CD4-positive, alpha-beta T cell treated with Interleukin-4 for 4 hours (primary cell): ENCODE results near the gene HCN4.

ENCODE experiments used
- DNase-seq: peaks from one replicate; pipeline ENCODE4 v3.0.0-alpha.2; 2020

Gene HCN4

DNA sequence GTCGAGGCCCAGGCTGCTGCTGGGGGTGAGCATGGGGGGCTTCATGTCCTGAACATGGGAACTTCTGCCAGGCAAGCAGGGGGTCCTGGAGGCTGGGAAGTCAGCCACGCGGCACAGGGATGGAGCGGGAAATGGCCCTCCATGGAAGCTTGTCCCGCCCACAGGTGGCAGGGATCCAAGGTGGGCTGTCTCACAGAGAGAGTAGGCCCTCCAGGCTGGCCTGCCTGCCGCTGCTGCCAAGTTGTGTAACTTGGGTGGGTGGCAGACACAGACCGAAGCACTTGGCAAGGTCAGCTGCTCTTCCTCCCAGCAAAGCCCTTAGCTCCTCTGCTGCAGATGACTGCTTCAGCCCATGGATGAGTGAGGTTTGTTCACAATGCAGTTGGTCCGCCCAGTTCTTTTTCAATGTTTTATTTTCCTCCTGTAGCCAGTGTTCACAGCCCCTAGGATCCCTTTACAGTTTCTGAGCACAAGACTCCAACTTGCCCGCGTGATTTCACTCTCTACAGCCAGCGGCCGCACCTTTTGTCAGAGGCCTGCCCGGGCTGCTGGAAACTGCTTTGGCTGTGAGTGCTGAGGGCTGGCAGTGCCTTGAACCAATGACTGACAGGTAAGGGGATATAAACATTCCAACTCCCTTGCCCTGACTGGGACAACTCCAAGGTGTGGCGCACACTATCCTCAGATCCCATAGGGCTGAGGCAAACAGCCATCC lies 26.7 kb downstream of the HCN4 start:
- DNase-seq = no peak

GRCh38 chr15:73340502-73341192 lies 28.1 kb downstream of the HCN4 start:
- no peak for DNase-seq

DNA sequence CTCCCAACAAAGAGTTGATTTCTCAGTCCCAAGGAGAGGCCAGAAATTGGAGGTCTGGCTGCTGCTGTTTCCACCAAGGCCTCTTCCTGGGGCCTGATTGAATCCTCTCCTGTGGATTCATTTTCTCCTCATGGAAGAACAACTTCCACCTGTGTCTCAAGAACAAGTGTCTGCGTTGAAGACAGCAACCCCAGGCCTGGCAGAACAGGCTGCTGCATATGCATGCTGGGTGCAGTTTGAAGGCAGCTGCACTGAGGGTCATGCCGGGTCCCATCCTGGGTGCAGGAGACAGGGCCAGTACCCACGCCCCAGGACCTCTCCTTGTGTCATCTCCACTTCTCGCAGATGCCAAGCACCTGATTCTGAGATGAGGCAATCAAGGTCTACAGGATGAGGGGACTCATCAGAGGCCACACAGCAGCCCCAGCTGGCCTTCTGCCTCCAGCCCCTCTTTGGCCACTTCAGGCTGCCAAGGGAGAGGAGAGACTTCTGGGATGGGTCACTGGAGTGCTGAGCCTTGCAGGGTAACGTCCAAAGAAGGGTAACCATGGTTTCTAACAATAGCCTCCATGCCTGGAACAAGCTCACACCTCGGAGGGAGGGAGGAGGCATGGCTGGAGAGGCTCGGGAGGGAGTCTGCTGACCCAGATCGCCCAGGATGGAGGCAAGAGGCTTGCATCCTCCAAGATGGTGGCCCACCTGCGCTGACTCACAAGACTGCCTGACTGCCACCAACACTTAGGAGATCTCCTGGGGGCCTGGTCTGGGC lies 30.0 kb downstream of the HCN4 start:
- no peak for DNase-seq

GRCh38 chr15:73338058-73338457 lies 30.7 kb downstream of the HCN4 start:
- no peak for DNase-seq

DNA sequence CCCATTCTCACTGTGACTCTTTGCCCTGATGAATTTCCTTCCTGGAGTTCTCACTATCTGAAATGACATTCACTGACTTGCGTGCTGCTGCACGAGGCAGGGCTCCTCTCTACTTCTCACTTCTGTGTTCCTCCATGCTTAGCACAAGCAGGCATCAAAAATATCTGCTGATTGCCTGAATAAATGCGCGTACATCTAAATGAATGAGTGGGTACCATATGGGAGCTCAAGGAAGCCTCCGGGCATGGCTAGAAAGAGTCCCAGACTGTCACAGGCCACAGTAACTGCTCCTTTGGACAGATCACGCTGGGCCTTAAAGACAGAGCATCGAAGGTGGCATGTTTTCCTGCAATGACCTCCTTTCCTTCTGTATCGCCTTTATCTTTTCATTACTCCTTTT lies 31.6 kb downstream of the HCN4 start:
- DNase-seq = no peak

DNA sequence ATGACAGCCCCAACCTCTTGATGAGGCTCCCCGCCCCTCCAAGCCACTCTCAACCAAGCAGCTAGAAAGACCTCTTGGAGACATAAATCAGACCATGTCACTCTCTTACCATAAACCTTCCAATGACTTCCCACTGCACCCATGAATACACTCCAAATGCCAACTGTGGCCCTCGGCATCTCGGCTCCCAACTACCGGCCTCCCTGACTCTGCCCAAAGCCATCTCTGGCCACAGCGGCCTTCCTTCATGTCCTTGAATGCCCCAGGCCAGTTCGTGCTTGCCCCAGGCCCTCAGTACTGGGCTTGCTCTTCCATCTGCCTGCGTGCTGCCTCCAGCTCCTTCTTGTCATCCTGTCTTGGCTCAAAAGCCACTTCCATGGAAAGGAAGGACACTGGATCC lies 32.0 kb downstream of the HCN4 start:
- no peak for DNase-seq

DNA sequence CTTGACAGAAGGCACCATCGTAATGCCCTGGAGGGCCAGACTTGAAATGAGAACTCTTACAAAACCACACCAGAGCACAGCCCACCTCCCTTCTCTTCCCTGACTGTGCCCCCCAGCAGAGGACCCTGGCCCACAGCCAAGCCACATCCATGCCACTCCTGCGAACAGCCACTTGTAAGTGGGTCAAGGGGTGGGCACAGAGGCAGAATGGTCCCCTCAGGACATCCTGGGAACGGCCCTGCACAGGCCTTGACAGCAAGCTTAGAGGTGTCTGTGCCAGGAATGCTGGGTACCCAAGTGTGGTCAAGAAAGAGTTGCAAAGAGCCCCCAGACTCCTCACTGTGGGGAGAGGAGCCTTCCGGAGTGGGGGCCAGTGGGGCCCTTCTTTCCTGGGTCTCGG lies 33.3 kb downstream of the HCN4 start:
- no peak for DNase-seq

GRCh38 chr15:73335026-73335425 lies 33.7 kb downstream of the HCN4 start:
- DNase-seq = no peak

GRCh38 chr15:73334086-73334485 lies 34.7 kb downstream of the HCN4 start:
- no peak for DNase-seq

- no peak for DNase-seq
Observed at GRCh38 chr15:73333001-73333400, 35.8 kb downstream of the HCN4 start.

- no peak for DNase-seq
Observed at GRCh38 chr15:73331991-73332925, 36.5 kb downstream of the HCN4 start.

DNA sequence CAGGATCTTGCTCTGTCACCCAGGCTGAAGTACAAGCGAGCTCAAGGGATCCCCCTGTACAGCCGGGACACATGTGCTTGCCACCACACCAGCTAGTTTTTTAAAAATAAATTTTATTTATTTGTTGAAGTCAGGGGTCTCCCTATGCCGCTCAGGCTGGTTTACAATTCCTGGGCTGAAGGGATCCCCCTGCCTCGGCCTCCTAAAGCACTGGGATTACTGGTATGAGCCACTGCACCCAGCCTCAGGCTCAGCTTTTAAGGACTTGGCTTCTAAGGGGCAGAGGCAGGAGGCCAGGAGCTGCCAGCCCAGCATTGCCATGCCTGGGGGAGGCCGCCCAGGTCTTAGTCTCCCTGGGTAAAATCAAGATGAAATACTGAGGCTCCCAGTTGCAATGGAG lies 37.3 kb downstream of the HCN4 start:
- DNase-seq = no peak

GRCh38 chr15:73330206-73331051 lies 38.3 kb downstream of the HCN4 start:
- DNase-seq = no peak

GRCh38 chr15:73329501-73330200 lies 39.1 kb downstream of the HCN4 start:
- no peak for DNase-seq

DNA sequence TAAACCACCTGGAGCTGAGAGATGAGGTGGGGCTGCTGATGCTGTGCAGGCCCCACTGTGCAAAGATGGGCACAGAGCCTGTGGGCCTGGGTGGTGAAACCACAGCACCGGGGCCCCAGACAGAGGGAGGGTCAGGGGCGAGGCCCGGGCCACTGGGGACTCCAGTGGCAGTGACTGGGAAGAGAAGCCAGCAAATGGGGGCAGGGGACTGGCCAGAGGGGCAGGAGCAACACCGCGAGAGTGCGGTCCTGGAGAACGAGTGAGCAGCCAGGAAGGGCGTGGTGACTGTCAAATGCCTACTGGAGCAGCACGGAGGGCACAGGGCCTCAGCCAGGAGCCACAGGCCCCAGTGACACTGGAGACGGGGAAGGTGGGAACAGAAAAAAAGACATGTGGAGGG lies 39.8 kb downstream of the HCN4 start:
- no peak for DNase-seq

DNA sequence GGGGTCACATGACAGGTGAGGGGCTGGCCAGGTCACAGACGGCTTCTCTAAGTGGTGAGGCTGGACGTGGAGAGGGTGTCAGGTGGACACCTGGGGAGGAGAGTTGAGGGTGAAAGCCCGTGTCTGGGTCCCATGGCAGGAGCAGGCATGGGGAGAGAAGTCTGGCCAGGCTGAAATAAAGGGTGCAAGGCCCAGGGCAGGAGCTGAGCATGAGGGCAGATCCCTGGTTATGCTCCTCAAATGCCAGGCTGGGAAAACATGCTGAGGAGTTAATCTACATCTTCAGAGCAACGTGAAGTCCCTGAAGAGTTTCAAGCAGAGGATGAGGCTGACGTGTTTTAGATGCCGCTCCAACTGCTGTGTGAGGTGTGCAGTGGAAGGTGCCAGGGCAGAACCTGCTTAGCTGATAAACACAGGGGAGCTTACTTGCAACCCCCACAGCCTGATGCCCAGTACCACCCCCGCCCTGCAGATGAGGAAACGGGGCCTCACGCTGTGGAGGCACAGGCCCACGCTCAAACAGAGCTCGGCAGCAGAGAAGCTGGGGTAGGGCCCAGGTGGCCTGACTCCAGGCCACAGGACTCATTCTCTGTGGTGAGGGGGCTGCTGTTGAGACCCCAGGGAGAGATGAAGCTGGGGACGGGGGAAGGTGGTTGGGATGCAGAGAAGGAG lies 40.5 kb downstream of the HCN4 start:
- no peak for DNase-seq

GRCh38 chr15:73326157-73326556 lies 42.6 kb downstream of the HCN4 start:
- DNase-seq = no peak

- DNase-seq = no peak
Observed at GRCh38 chr15:73325191-73325861, 43.4 kb downstream of the HCN4 start.

DNA sequence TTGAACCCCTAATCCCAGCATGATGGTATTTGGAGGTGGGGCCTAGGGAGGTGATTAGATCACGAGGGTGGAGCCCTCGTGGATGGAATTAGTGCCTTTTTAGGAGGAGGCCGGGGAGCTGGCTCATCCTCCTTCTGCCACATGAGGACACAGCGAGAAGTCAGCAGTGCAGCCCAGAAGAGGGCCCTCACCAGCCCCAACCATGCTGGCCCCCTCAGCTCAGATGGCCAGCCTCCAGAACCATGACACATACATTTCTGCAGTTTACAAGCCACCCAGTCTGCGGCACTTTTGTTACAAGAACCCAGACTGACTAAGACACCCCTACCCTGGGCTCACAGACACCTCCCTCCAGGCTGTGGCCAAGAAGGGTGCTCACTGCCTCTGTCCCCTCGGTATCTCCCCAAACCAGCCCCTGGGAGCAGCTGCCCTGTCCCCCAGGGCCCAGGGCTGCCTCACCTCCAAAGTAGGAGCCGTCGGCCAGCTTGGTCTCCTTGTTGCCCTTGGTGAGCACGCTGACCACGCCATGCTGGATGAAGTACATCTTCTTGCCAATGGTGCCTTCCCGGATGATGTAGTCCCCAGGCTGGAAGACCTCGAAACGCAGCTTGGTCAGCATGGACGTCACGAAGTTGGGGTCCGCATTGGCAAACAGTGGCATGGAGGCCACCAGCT lies 44.1 kb downstream of the HCN4 start:
- DNase-seq = no peak
